HEK293 (cell line): ENCODE measurements around the gene KLHL22.
A peak's percentile ranks its signal among the peaks of the same experiment; 100 is the strongest.

ENCODE experiments used
- CTCF ChIA-PET: fragments of 350-600 bp; formaldehyde crosslinking; extraction: SDS; loops from one replicate; lab custom pipeline; 2021; ENCODE audit warnings: antibody characterized with exemption; lab: Yijun Ruan, JAX
- POLR2A ChIA-PET: fragments of 300-600 bp; formaldehyde crosslinking; extraction: SDS; loops from one replicate; lab custom pipeline; 2020; ENCODE audit warnings: antibody characterized with exemption, inconsistent platforms; lab: Yijun Ruan, JAX
- H3K27ac ChIP-seq: fragments of 200-500 bp; sonication (Bioruptor generic); 2 replicates; pipeline ENCODE4 v1.5.1; 2014; ENCODE audit warnings: low read depth, low read length, control low read depth, inconsistent platforms; ENCODE audit errors: extremely low read depth
- H3K36me3 ChIP-seq, 2 experiments: fragments of 200-500 bp in 1 of 2; sonication (Bioruptor generic) in 1 of 2; 1 replicate in 1 of 2; 2 replicates in 1 of 2; pipeline ENCODE4 v1.5.1; 2014 to 2017; ENCODE audit warnings: inconsistent platforms in 2 of 2, low read length in 2 of 2; ENCODE audit not compliant: control insufficient read depth in 2 of 2, insufficient read depth in 1 of 2
- H3K4me1 ChIP-seq: fragments of 200-500 bp; sonication (Bioruptor generic); 2 replicates; pipeline ENCODE4 v1.5.1; 2014; ENCODE audit warnings: mild to moderate bottlenecking, low read length, inconsistent platforms; ENCODE audit not compliant: control insufficient read depth, insufficient read depth
- H3K4me3 ChIP-seq: 2 replicates; pipeline ENCODE4 v1.5.1; 2011; ENCODE audit warnings: low read depth, mild to moderate bottlenecking, control low read depth, low read length, moderate library complexity
- H3K9me3 ChIP-seq: fragments of 200-500 bp; sonication (Bioruptor generic); 2 replicates; pipeline ENCODE4 v1.5.1; 2014; ENCODE audit warnings: low read depth, low read length, inconsistent platforms; ENCODE audit not compliant: control insufficient read depth, insufficient read depth
- REPIN1 ChIP-seq: fragments of 450-650 bp; formaldehyde crosslinking; IDR thresholded peaks from 2 replicates; pipeline ENCODE4 v1.5.1; 2017; ENCODE audit warnings: missing biosample characterization, missing genetic modification characterization, low read depth
- SCRT2 ChIP-seq: fragments of 450-650 bp; formaldehyde crosslinking; IDR thresholded peaks from 2 replicates; pipeline ENCODE4 v1.5.1; 2016; ENCODE audit warnings: missing biosample characterization, missing genetic modification characterization
- ZBTB10 ChIP-seq: fragments of 450-650 bp; formaldehyde crosslinking; IDR thresholded peaks from 2 replicates; pipeline ENCODE4 v1.5.1; 2016; ENCODE audit warnings: missing biosample characterization, missing genetic modification characterization
- ZBTB8A ChIP-seq: fragments of 450-650 bp; formaldehyde crosslinking; IDR thresholded peaks from 2 replicates; pipeline ENCODE4 v1.5.1; 2016; ENCODE audit warnings: missing biosample characterization, missing genetic modification characterization
- ZFHX2 ChIP-seq: fragments of 450-650 bp; formaldehyde crosslinking; conservative IDR thresholded peaks from 2 replicates; pipeline ENCODE4 v1.5.1; 2016; ENCODE audit warnings: missing biosample characterization, missing genetic modification characterization
- ZNF148 ChIP-seq: fragments of 450-650 bp; formaldehyde crosslinking; IDR thresholded peaks from 2 replicates; pipeline ENCODE4 v1.5.0; 2017; ENCODE audit warnings: missing biosample characterization, missing genetic modification characterization, borderline replicate concordance
- ZNF549 ChIP-seq: fragments of 450-650 bp; IDR thresholded peaks from 2 replicates; pipeline ENCODE4 v1.5.1; 2018; ENCODE audit warnings: missing biosample characterization, missing genetic modification characterization, mild to moderate bottlenecking, inconsistent platforms, moderate library complexity
- ZNF596 ChIP-seq: fragments of 450-650 bp; IDR thresholded peaks from 2 replicates; pipeline ENCODE4 v1.5.0; 2018; ENCODE audit warnings: missing biosample characterization, mild to moderate bottlenecking, missing genetic modification characterization, moderate library complexity
- ZSCAN5A ChIP-seq: fragments of 450-650 bp; formaldehyde crosslinking; IDR thresholded peaks from 2 replicates; pipeline ENCODE4 v1.5.1; 2016; ENCODE audit warnings: missing biosample characterization, missing genetic modification characterization

The KLHL22 gene

GRCh38 chr22:20533879-20534265 lies 38.3 kb upstream of the KLHL22 start (continued):
- TF ChIP-seq ZNF148 (tag by site-specific recombination), result no peak

- Histone ChIP-seq H3K4me1 (peaks cover 15% of the 10 kb centered on the region), H3K36me3 (peaks cover 4 to 44% of the 10 kb centered on the region in 2 experiments; a peak in 2 of 3 replicates), H3K4me3 (no peak overlapping the region), H3K9me3 (no peaks in the 10 kb centered on the region), H3K27ac (no peak overlapping the region)
- ChIA-PET CTCF (interaction anchor here (0.9 to 4.2 kb wide), 2 partner anchors 15 to 30 kb away, joined by 4 to 40 read pairs; no protein-coding TSS in a partner anchor), POLR2A (interaction anchor here (1.2 kb wide), 1 partner anchor 26 kb away, joined by 3 read pairs; the partner anchor contains the start of gene MED15)
- TF ChIP-seq ZSCAN5A (tag by site-specific recombination) (no peak), ZBTB10 (tag by site-specific recombination) (no peak), ZFHX2 (peak; percentile 9; the same call in 1 of the 2 replicates), ZBTB8A (tag by site-specific recombination) (no peak), REPIN1 (tag by site-specific recombination) (no peak)
Measured at GRCh38 chr22:20533095-20533878, 37.7 kb upstream of the KLHL22 start.

GRCh38 chr22:20532256-20532993 lies 36.8 kb upstream of the KLHL22 start:
- Histone ChIP-seq H3K27ac (no peak overlapping the region), H3K4me1 (peaks cover 15% of the 10 kb centered on the region), H3K4me3 (no peak overlapping the region), H3K36me3 (peaks cover 0 to 42% of the 10 kb centered on the region in 2 experiments; a peak in 1 of 3 replicates), H3K9me3 (no peaks in the 10 kb centered on the region)
- ChIA-PET CTCF (interaction anchor here (0.9 to 4.2 kb wide), 3 partner anchors 16 to 31 kb away, joined by 4 to 40 read pairs (median 4); no protein-coding TSS in a partner anchor), POLR2A (interaction anchor here (1.2 to 1.6 kb wide), 2 partner anchors 15 to 25 kb away, joined by 3 to 7 read pairs; partner anchors contain the start of gene MED15)
- no peak for TF ChIP-seq ZNF596 (tag by site-specific recombination)
- TF ChIP-seq ZNF549 (tag by site-specific recombination), result no peak
- TF ChIP-seq SCRT2 (tag by site-specific recombination), result peak; percentile 81
